ENCODE data around the gene NLK. TPM values are rescaled to one million over a fixed set of nuclear protein-coding genes. Genes with fewer than 3 reads are reported as not detected.
"Not testable (repeated sequence)": the region's sequence is repeated elsewhere in the genome, so short reads cannot be mapped to it uniquely, and the experiment has no call there.

Gene NLK
- total RNA-seq, 1 donor: 10.5 TPM

DNA sequence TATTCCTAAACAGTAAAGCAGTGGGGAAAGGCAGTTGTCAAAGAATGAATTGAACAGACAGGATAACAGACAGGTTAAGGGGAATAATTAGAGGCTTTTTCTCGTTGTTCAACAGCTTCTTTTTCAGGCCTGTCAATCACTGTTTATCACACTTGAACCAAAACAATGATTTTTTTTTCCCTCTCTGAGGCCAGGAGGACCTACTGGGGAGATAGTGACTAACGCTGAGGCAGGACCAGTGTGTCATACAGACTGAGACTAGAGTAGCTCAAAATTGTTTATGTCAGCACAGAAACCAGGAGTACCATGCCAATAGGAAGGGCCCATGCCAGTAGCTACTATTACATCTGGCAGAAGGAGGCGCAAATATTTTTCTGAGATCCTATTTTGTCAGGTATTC, 41.3 kb upstream of the NLK start:
- no peak overlapping the region for H2AFZ ChIP-seq (ENCODE audit: low read length)
- TF ChIP-seq, protein P1, sequence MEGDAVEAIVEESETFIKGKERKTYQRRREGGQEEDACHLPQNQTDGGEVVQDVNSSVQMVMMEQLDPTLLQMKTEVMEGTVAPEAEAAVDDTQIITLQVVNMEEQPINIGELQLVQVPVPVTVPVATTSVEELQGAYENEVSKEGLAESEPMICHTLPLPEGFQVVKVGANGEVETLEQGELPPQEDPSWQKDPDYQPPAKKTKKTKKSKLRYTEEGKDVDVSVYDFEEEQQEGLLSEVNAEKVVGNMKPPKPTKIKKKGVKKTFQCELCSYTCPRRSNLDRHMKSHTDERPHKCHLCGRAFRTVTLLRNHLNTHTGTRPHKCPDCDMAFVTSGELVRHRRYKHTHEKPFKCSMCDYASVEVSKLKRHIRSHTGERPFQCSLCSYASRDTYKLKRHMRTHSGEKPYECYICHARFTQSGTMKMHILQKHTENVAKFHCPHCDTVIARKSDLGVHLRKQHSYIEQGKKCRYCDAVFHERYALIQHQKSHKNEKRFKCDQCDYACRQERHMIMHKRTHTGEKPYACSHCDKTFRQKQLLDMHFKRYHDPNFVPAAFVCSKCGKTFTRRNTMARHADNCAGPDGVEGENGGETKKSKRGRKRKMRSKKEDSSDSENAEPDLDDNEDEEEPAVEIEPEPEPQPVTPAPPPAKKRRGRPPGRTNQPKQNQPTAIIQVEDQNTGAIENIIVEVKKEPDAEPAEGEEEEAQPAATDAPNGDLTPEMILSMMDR (IDR thresholded peaks at IDR 0.05; ENCODE audit: extremely low read depth, low read depth, low read length): no peak
- no peak overlapping the region for H3K4me3 ChIP-seq (ENCODE audit: insufficient read depth, low read length)
- H4K20me1 ChIP-seq (ENCODE audit: insufficient read depth, low read length): no peaks in the 10 kb centered on the region
- peak; percentile 23 for DNase-seq (ENCODE audit: insufficient read length, low spot score, missing footprints)
- H3K4me1 ChIP-seq (ENCODE audit: insufficient read depth, low read length): no peaks in the 10 kb centered on the region
- H3K4me2 ChIP-seq (ENCODE audit: insufficient read depth, low read length): no peak overlapping the region
- no peak overlapping the region for H3K27ac ChIP-seq (ENCODE audit: low read depth, low read length)
- no peaks in the 10 kb centered on the region for H3K9me3 ChIP-seq (ENCODE audit: low read depth, low read length)
- H3K36me3 ChIP-seq (ENCODE audit: insufficient read depth, low read length): no peaks in the 10 kb centered on the region
- peaks cover 19% of the 10 kb centered on the region for H3K27me3 ChIP-seq (ENCODE audit: insufficient read depth, low read length)
- no peaks in the 10 kb centered on the region for H3K79me2 ChIP-seq (ENCODE audit: insufficient read depth, low read length)

GRCh38 chr17:28004344-28004743, 38.1 kb upstream of the NLK start:
- H3K79me2 ChIP-seq (ENCODE audit: insufficient read depth, low read length): no peaks in the 10 kb centered on the region
- no peaks in the 10 kb centered on the region for H4K20me1 ChIP-seq (ENCODE audit: insufficient read depth, low read length)
- H3K27ac ChIP-seq (ENCODE audit: low read depth, low read length): no peak overlapping the region
- peaks cover 6% of the 10 kb centered on the region for H3K27me3 ChIP-seq (ENCODE audit: insufficient read depth, low read length)
- TF ChIP-seq, protein P1 (IDR thresholded peaks at IDR 0.05; ENCODE audit: extremely low read depth, low read depth, low read length): no peak
- DNase-seq (ENCODE audit: insufficient read length, low spot score, missing footprints): no peak
- H3K4me2 ChIP-seq (ENCODE audit: insufficient read depth, low read length): no peak overlapping the region
- H3K4me1 ChIP-seq (ENCODE audit: insufficient read depth, low read length): no peaks in the 10 kb centered on the region
- no peaks in the 10 kb centered on the region for H3K9me3 ChIP-seq (ENCODE audit: low read depth, low read length)
- H2AFZ ChIP-seq (ENCODE audit: low read length): no peak overlapping the region
- no peak overlapping the region for H3K4me3 ChIP-seq (ENCODE audit: insufficient read depth, low read length)
- no peaks in the 10 kb centered on the region for H3K36me3 ChIP-seq (ENCODE audit: insufficient read depth, low read length)

DNA sequence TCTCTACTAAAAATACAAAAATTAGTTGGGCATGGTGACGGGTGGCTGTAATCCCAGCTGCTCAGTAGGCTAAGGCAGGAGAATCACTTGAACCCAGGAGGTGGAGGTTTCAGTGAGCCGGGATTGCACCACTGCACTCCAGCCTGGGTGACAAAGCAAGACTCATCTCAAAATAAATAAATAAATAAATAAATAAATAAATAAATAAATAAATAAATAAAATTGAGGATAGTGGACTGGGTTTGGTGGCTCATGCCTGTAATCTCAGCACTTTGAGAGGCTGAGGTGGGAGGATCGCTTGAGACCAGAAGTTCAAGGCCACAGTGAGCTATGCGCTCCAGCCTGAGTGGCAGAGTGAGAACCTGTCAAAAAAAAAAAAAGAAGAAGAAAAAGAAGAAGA, 34.6 kb upstream of the NLK start:
- not testable (repeated sequence) for H2AFZ ChIP-seq (ENCODE audit: low read length); H3K27ac ChIP-seq (ENCODE audit: low read depth, low read length); H3K9me3 ChIP-seq (ENCODE audit: low read depth, low read length); H4K20me1 ChIP-seq (ENCODE audit: insufficient read depth, low read length); H3K4me1 ChIP-seq (ENCODE audit: insufficient read depth, low read length); H3K36me3 ChIP-seq (ENCODE audit: insufficient read depth, low read length); DNase-seq (ENCODE audit: insufficient read length, low spot score, missing footprints); H3K4me2 ChIP-seq (ENCODE audit: insufficient read depth, low read length); H3K79me2 ChIP-seq (ENCODE audit: insufficient read depth, low read length); H3K4me3 ChIP-seq (ENCODE audit: insufficient read depth, low read length); H3K27me3 ChIP-seq (ENCODE audit: insufficient read depth, low read length)

GRCh38 chr17:28008513-28008912, 34.0 kb upstream of the NLK start:
- Histone ChIP-seq H3K27ac (ENCODE audit: low read depth, low read length) (no peak overlapping the region), H3K4me1 (ENCODE audit: insufficient read depth, low read length) (no peaks in the 10 kb centered on the region), H3K4me2 (ENCODE audit: insufficient read depth, low read length) (no peak overlapping the region), H4K20me1 (ENCODE audit: insufficient read depth, low read length) (no peaks in the 10 kb centered on the region), H3K27me3 (ENCODE audit: insufficient read depth, low read length) (no peaks in the 10 kb centered on the region), H2AFZ (ENCODE audit: low read length) (no peak overlapping the region), H3K36me3 (ENCODE audit: insufficient read depth, low read length) (no peaks in the 10 kb centered on the region), H3K79me2 (ENCODE audit: insufficient read depth, low read length) (no peaks in the 10 kb centered on the region), H3K4me3 (ENCODE audit: insufficient read depth, low read length) (no peak overlapping the region), H3K9me3 (ENCODE audit: low read depth, low read length) (no peaks in the 10 kb centered on the region)
- DNase-seq (ENCODE audit: insufficient read length, low spot score, missing footprints): peak; percentile 27
- TF ChIP-seq, protein P1 (IDR thresholded peaks at IDR 0.05; ENCODE audit: extremely low read depth, low read depth, low read length): no peak

Data from osteoblast (primary cell).